Motor neuron (in vitro differentiated cells): ENCODE data around the gene FYN. TPM values are rescaled to one million over a fixed set of nuclear protein-coding genes. Genes with fewer than 3 reads are reported as not detected.

Experiments
- ATAC-seq, 8 experiments: fragments of 200-7000 bp; cut with Tn5 transposase; replicated peaks in 6 of 8; 2 replicates each; pipeline ENCODE4 v1.8.0; 2021; ENCODE audit warnings: mild to moderate bottlenecking in 8 of 8, moderate library complexity in 8 of 8
- H3K27ac ChIP-seq, 2 donors: fragments of 250-450 bp; sonication (Bioruptor Pico); 2 replicates each; pipeline ENCODE4 v1.9.0; 2021; ENCODE audit warnings: antibody characterized with exemption in 2 of 2, mild to moderate bottlenecking in 2 of 2, moderate library complexity in 1 of 2
- H3K4me1 ChIP-seq, 2 donors: fragments of 250-450 bp; sonication (Bioruptor Pico); replicated peaks in 1 of 2; 2 replicates each; pipeline ENCODE4 v1.6.1; 2021; ENCODE audit warnings: antibody characterized with exemption in 2 of 2, mild to moderate bottlenecking in 2 of 2, moderate library complexity in 1 of 2
- H3K4me3 ChIP-seq, 5 donors: fragments of 250-450 bp; sonication (Bioruptor Pico); 2 replicates each; pipeline ENCODE4 v1.9.0; 2021; ENCODE audit warnings: antibody characterized with exemption in 5 of 5, mild to moderate bottlenecking in 5 of 5, moderate library complexity in 4 of 5
- WGBS, 10 experiments: fragments of 450-650 bp; shearing (Covaris generic); methylation state at CpG; one replicate each; pipeline ENCODE4 v1.0.0; 2022; 5-methylcytosine and 5-hydroxymethylcytosine counted together
- in situ Hi-C, 9 experiments: fragments of 400-800 bp; cut with MboI; loops; one replicate each; pipeline ENCODE4 v1.15.0; 2021; ENCODE audit warnings: low sequenced_read_pairs in 9 of 9, low pct_unique_long_range_greater_than_20kb in 2 of 9; ENCODE audit not compliant: unreplicated experiment in 9 of 9
- total RNA-seq, 8 experiments: library from RNA; unstranded; fragments of 300-600 nt; gene quantifications; 2 replicates each; pipeline versions ENCODE4 v1.2.3 to v1.2.4, GENCODE V29; 2022

FYN gene
- total RNA-seq, 8 experiments from 2014 or later, result 4.9 to 237 (median 111) TPM

DNA sequence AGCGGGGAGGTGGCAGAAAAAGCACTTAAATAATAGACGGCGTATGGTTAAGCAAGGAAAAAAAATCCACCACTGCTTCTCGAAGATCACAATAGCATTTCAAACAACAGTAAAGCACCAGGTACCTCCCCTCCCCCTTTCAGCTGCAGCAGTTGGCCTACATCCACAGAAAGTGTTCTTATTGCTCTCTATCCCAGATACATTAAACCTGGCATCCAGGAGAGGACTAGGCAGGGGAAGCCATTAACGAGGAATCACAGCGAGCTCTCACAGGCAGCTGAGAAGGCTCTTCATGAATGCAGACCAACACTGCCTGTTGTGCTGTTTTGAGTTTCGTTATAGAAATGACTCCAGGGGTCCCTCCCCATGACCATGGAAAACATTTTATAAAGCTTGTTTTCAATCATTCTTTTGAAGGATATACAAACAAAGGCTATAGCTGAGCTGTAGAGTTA lies 11.8 kb downstream of the FYN start:
- in situ Hi-C loops, result no loop called here
- ATAC-seq, result peak in 5 of 8 experiments; percentile 28 to 51 (median 40)
- 20 to 100% (median 74%) methylated on average over 1 to 7 of the region's 7 CpGs for WGBS, 10 experiments
- Histone ChIP-seq H3K4me3 (no peak overlapping the region), H3K4me1 (peaks cover 67 to 81% of the 10 kb centered on the region in 2 donors), H3K27ac (no peak overlapping the region)

DNA sequence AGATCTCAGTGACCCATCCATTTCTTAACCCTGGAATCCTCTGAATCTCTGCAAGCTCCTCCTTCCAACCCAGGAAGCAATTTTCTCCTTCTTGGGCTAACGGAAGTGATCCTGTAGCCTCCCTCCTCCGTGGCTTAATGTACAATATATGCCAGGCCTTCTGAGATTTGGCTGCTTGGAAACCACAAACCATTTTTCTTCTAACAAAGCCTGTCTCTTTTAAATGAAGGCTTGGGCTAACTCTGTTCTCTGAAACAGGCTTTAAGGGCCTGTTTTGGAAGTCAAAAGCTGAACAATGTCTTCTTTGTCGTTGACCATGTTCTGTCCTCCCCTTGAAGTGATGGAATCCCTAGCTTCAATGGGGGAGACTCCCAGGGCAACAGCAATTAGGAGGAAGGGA lies 14.9 kb downstream of the FYN start:
- ATAC-seq, result peak in 5 of 8 experiments; percentile 71 to 79 (median 75)
- Histone ChIP-seq H3K27ac (peak overlapping the region; percentile 43 to 72), H3K4me1 (peaks cover 85 to 91% of the 10 kb centered on the region in 2 donors), H3K4me3 (no peak overlapping the region)
- in situ Hi-C loops, result no loop called here
- WGBS, 10 experiments, result 0 to 100% (median 28%) methylated on average over 1 to 3 of the region's 3 CpGs; no CpG with 5 or more reads in 2 of the 10 experiments

- in situ Hi-C loops, result no loop called here
- peaks cover 85 to 91% of the 10 kb centered on the region in 2 donors for H3K4me1 ChIP-seq
- H3K4me3 ChIP-seq, result no peak overlapping the region
- 40 to 93% (median 73%) methylated on average over 1 to 7 of the region's 8 CpGs; no CpG with 5 or more reads in 2 of the 10 experiments for WGBS, 10 experiments
- H3K27ac ChIP-seq, result peak overlapping the region; percentile 43 to 72
- peak in 3 of 8 experiments; percentile 7 to 19 (median 14) for ATAC-seq
Observed at GRCh38 chr6:111857674-111858337, 15.4 kb downstream of the FYN start.

GRCh38 chr6:111855753-111856152 lies 17.5 kb downstream of the FYN start:
- ATAC-seq, result no peak
- WGBS, 10 experiments, result 38 to 100% (median 91%) methylated on average over 1 of the region's 1 CpG
- peaks cover 86 to 92% of the 10 kb centered on the region in 2 donors for H3K4me1 ChIP-seq
- H3K4me3 ChIP-seq, result no peak overlapping the region
- in situ Hi-C loops, result no loop called here
- H3K27ac ChIP-seq, result no peak overlapping the region

GRCh38 chr6:111854683-111855082 lies 18.6 kb downstream of the FYN start:
- Histone ChIP-seq H3K4me1 (peaks cover 91 to 93% of the 10 kb centered on the region in 2 donors), H3K27ac (no peak overlapping the region)
- in situ Hi-C loops, result no loop called here

GRCh38 chr6:111852725-111853124 lies 20.5 kb downstream of the FYN start:
- peak in 5 of 8 experiments; percentile 58 to 64 (median 64) for ATAC-seq
- peaks cover 84 to 88% of the 10 kb centered on the region in 2 donors for H3K4me1 ChIP-seq
- 27 to 100% (median 78%) methylated on average over 1 to 2 of the region's 2 CpGs; no CpG with 5 or more reads in 1 of the 10 experiments for WGBS, 10 experiments
- no peak overlapping the region for H3K4me3 ChIP-seq
- no peak overlapping the region for H3K27ac ChIP-seq
- in situ Hi-C loops, result no loop called here

More at GRCh38 chr6:111854683-111855082, 18.6 kb downstream of the FYN start:
- 0 to 100% (median 47%) methylated on average over 1 to 2 of the region's 2 CpGs for WGBS, 10 experiments
- H3K4me3 ChIP-seq, result no peak overlapping the region
- peak in 7 of 8 experiments; percentile 26 to 98 (median 55) for ATAC-seq

GRCh38 chr6:111850295-111850937 lies 22.8 kb downstream of the FYN start:
- in situ Hi-C loops, result no loop called here
- peak in 3 of 8 experiments; percentile 34 to 54 (median 35) for ATAC-seq
- Histone ChIP-seq H3K27ac (no peak overlapping the region), H3K4me1 (peaks cover 77 to 88% of the 10 kb centered on the region in 2 donors), H3K4me3 (no peak overlapping the region)
- WGBS, 10 experiments, result 47 to 89% (median 82%) methylated on average over 1 to 8 of the region's 10 CpGs; no CpG with 5 or more reads in 2 of the 10 experiments

DNA sequence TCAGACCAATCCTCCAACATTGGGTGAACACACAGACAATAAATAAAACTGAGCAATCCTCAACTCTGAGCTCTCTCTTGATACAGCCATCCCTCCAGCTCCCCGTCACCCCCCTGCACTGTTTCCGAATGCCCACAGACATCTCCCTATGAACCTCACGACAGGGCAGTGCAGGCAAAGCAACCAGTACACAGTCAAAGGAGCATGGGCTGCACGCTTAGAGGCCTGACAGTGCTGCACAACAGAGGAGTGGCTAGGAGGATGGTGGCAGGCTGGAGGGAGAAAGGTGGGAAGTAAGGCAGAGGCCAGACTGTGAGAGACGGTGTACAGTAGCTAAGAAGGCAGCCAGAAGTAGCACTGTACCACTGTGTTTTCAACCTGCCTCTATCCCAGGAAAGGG lies 24.0 kb downstream of the FYN start:
- H3K4me3 ChIP-seq, result no peak overlapping the region
- WGBS, 10 experiments, result 60 to 78% methylated on average over 1 to 5 of the region's 5 CpGs; no CpG with 5 or more reads in 8 of the 10 experiments
- peak in 4 of 8 experiments; percentile 19 to 40 (median 35) for ATAC-seq
- H3K27ac ChIP-seq, result peak overlapping the region in 1 of 2 donors; percentile 23
- in situ Hi-C loops, result no loop called here
- peaks cover 77 to 88% of the 10 kb centered on the region in 2 donors for H3K4me1 ChIP-seq

- in situ Hi-C loops, result no loop called here
- peak in 2 of 8 experiments; percentile 41 to 60 for ATAC-seq
- Histone ChIP-seq H3K27ac (no peak overlapping the region), H3K4me3 (no peak overlapping the region), H3K4me1 (peaks cover 77 to 88% of the 10 kb centered on the region in 2 donors)
- WGBS, 10 experiments, result 67 to 100% (median 90%) methylated on average over 2 to 7 of the region's 7 CpGs
Observed at GRCh38 chr6:111848262-111848812, 24.9 kb downstream of the FYN start.

- no peak for ATAC-seq
- WGBS, 10 experiments, result 18 to 75% (median 60%) methylated on average over 1 to 3 of the region's 5 CpGs; no CpG with 5 or more reads in 1 of the 10 experiments
- in situ Hi-C loops, result no loop called here
- H3K27ac ChIP-seq, result no peak overlapping the region
- no peak overlapping the region for H3K4me3 ChIP-seq
- H3K4me1 ChIP-seq, result peaks cover 77 to 86% of the 10 kb centered on the region in 2 donors
Observed at GRCh38 chr6:111846492-111847409, 26.5 kb downstream of the FYN start.

GRCh38 chr6:111846066-111846465 lies 27.2 kb downstream of the FYN start:
- 30 to 83% (median 50%) methylated on average over 1 to 4 of the region's 4 CpGs; no CpG with 5 or more reads in 2 of the 10 experiments for WGBS, 10 experiments
- in situ Hi-C loops, result no loop called here
- peak overlapping the region in 1 of 2 donors; percentile 35 for H3K27ac ChIP-seq

GRCh38 chr6:111845441-111845871 lies 27.8 kb downstream of the FYN start:
- Histone ChIP-seq H3K4me3 (no peak overlapping the region), H3K4me1 (peaks cover 81 to 89% of the 10 kb centered on the region in 2 donors), H3K27ac (no peak overlapping the region)
- in situ Hi-C loops, result no loop called here
- no peak for ATAC-seq
- WGBS, 10 experiments, result 40 to 100% (median 73%) methylated on average over 1 to 7 of the region's 8 CpGs; no CpG with 5 or more reads in 2 of the 10 experiments

More at GRCh38 chr6:111846066-111846465, 27.2 kb downstream of the FYN start:
- no peak for ATAC-seq
- Histone ChIP-seq H3K4me1 (peaks cover 79 to 87% of the 10 kb centered on the region in 2 donors), H3K4me3 (no peak overlapping the region)
